ENCODE measurements around the gene C11orf91. TPM values are rescaled to one million over a fixed set of nuclear protein-coding genes. Genes with fewer than 3 reads are reported as not detected.
"Not testable (repeated sequence)": the region's sequence is repeated elsewhere in the genome, so short reads cannot be mapped to it uniquely, and the experiment has no call there.

Gene C11orf91
- total RNA-seq, 1 experiment from 2014 or later, result not detected

GRCh38 chr11:33713151-33713855 is 12.7 kb upstream of the C11orf91 start:
- Histone ChIP-seq H3K27ac (no peak overlapping the region), H3K27me3 (replicated peaks) (no peaks in the 10 kb centered on the region), H3K9me3 (replicated peaks) (no peaks in the 10 kb centered on the region), H3K4me1 (replicated peaks) (peaks cover 4% of the 10 kb centered on the region; the same call in 1 of the 2 replicates), H3K4me3 (no peak overlapping the region), H3K36me3 (peaks cover 88% of the 10 kb centered on the region)
- no peak for DNase-seq (ENCODE audit: low read depth in 1 of 2, low spot score in 2 of 2)

- H3K4me3 ChIP-seq, result no peak overlapping the region
- peaks cover 5% of the 10 kb centered on the region for H3K4me1 ChIP-seq (replicated peaks)
- H3K27ac ChIP-seq, result no peak overlapping the region
- H3K36me3 ChIP-seq, result peaks cover 85% of the 10 kb centered on the region
- DNase-seq (ENCODE audit: low read depth in 1 of 2, low spot score in 2 of 2), result no peak
- no peaks in the 10 kb centered on the region for H3K9me3 ChIP-seq (replicated peaks)
- H3K27me3 ChIP-seq (replicated peaks), result no peaks in the 10 kb centered on the region
Observed at GRCh38 chr11:33712436-33712835, 11.8 kb upstream of the C11orf91 start.

GRCh38 chr11:33709466-33709865 is 8.8 kb upstream of the C11orf91 start:
- Histone ChIP-seq H3K27ac (no peak overlapping the region), H3K9me3 (replicated peaks) (no peaks in the 10 kb centered on the region), H3K4me3 (no peak overlapping the region), H3K36me3 (peaks cover 87% of the 10 kb centered on the region), H3K4me1 (replicated peaks) (peaks cover 20% of the 10 kb centered on the region), H3K27me3 (replicated peaks) (no peaks in the 10 kb centered on the region)
- no peak for DNase-seq (ENCODE audit: low read depth in 1 of 2, low spot score in 2 of 2)

GRCh38 chr11:33708985-33709384 is 8.4 kb upstream of the C11orf91 start:
- no peak overlapping the region for H3K4me3 ChIP-seq
- no peaks in the 10 kb centered on the region for H3K27me3 ChIP-seq (replicated peaks)
- no peak overlapping the region for H3K27ac ChIP-seq
- H3K36me3 ChIP-seq, result peaks cover 87% of the 10 kb centered on the region
- peaks cover 25% of the 10 kb centered on the region for H3K4me1 ChIP-seq (replicated peaks)
- DNase-seq (ENCODE audit: low read depth in 1 of 2, low spot score in 2 of 2), result no peak
- no peaks in the 10 kb centered on the region for H3K9me3 ChIP-seq (replicated peaks)

- H3K9me3 ChIP-seq (replicated peaks); H3K27me3 ChIP-seq (replicated peaks); H3K4me3 ChIP-seq; DNase-seq (ENCODE audit: low read depth in 1 of 2, low spot score in 2 of 2); H3K27ac ChIP-seq: not testable (repeated sequence)
- Histone ChIP-seq H3K36me3 (peaks cover 80% of the 10 kb centered on the region), H3K4me1 (replicated peaks) (peaks cover 37% of the 10 kb centered on the region)
Observed at GRCh38 chr11:33707831-33708230, 7.2 kb upstream of the C11orf91 start.

GRCh38 chr11:33706966-33707365 is 6.3 kb upstream of the C11orf91 start:
- no peak for DNase-seq (ENCODE audit: low read depth in 1 of 2, low spot score in 2 of 2)
- no peak overlapping the region for H3K4me3 ChIP-seq
- H3K4me1 ChIP-seq (replicated peaks), result peaks cover 45% of the 10 kb centered on the region
- H3K27me3 ChIP-seq (replicated peaks), result no peaks in the 10 kb centered on the region
- no peaks in the 10 kb centered on the region for H3K9me3 ChIP-seq (replicated peaks)
- no peak overlapping the region for H3K27ac ChIP-seq
- peaks cover 76% of the 10 kb centered on the region for H3K36me3 ChIP-seq

GRCh38 chr11:33706546-33706945 is 5.9 kb upstream of the C11orf91 start:
- Histone ChIP-seq H3K27me3 (replicated peaks) (no peaks in the 10 kb centered on the region), H3K36me3 (peaks cover 74% of the 10 kb centered on the region), H3K4me3 (no peak overlapping the region), H3K4me1 (replicated peaks) (peaks cover 50% of the 10 kb centered on the region), H3K9me3 (replicated peaks) (no peaks in the 10 kb centered on the region), H3K27ac (no peak overlapping the region)
- DNase-seq (ENCODE audit: low read depth in 1 of 2, low spot score in 2 of 2), result no peak

- Histone ChIP-seq H3K9me3 (replicated peaks) (no peaks in the 10 kb centered on the region), H3K27ac (peak overlapping the region; percentile 5; the same call in 1 of the 2 replicates), H3K36me3 (peaks cover 57% of the 10 kb centered on the region), H3K4me1 (replicated peaks) (peaks cover 64% of the 10 kb centered on the region), H3K27me3 (replicated peaks) (no peaks in the 10 kb centered on the region), H3K4me3 (no peak overlapping the region)
- DNase-seq (ENCODE audit: low read depth in 1 of 2, low spot score in 2 of 2), result no peak
Observed at GRCh38 chr11:33704240-33705002, 3.8 kb upstream of the C11orf91 start.

GRCh38 chr11:33703788-33704187 is 3.2 kb upstream of the C11orf91 start:
- Histone ChIP-seq H3K4me3 (no peak overlapping the region), H3K36me3 (peaks cover 50% of the 10 kb centered on the region), H3K27ac (no peak overlapping the region; the same call in 1 of the 2 replicates), H3K27me3 (replicated peaks) (no peaks in the 10 kb centered on the region), H3K9me3 (replicated peaks) (no peaks in the 10 kb centered on the region), H3K4me1 (replicated peaks) (peaks cover 64% of the 10 kb centered on the region)
- peak in 1 of 2 experiments; percentile 36 for DNase-seq (ENCODE audit: low read depth in 1 of 2, low spot score in 2 of 2)

GRCh38 chr11:33703234-33703633 is 2.6 kb upstream of the C11orf91 start:
- Histone ChIP-seq H3K27me3 (replicated peaks) (no peaks in the 10 kb centered on the region), H3K36me3 (peaks cover 47% of the 10 kb centered on the region), H3K4me3 (no peak overlapping the region), H3K4me1 (replicated peaks) (peaks cover 64% of the 10 kb centered on the region), H3K27ac (no peak overlapping the region), H3K9me3 (replicated peaks) (no peaks in the 10 kb centered on the region)
- no peak for DNase-seq (ENCODE audit: low read depth in 1 of 2, low spot score in 2 of 2)

- no peaks in the 10 kb centered on the region for H3K9me3 ChIP-seq (replicated peaks)
- H3K4me3 ChIP-seq, result peak overlapping the region; percentile 45
- peak overlapping the region; percentile 60 for H3K27ac ChIP-seq
- peak in 1 of 2 experiments; percentile 73 for DNase-seq (ENCODE audit: low read depth in 1 of 2, low spot score in 2 of 2)
- no peaks in the 10 kb centered on the region for H3K27me3 ChIP-seq (replicated peaks)
- H3K36me3 ChIP-seq, result peaks cover 32% of the 10 kb centered on the region
- peaks cover 55% of the 10 kb centered on the region for H3K4me1 ChIP-seq (replicated peaks)
Observed at GRCh38 chr11:33701302-33702230, 940 bp upstream of the C11orf91 start.

GRCh38 chr11:33700063-33700501 is 544 bp downstream of the C11orf91 start:
- Histone ChIP-seq H3K4me3 (no peak overlapping the region), H3K36me3 (peaks cover 17% of the 10 kb centered on the region), H3K9me3 (replicated peaks) (no peaks in the 10 kb centered on the region), H3K4me1 (replicated peaks) (peaks cover 50% of the 10 kb centered on the region), H3K27me3 (replicated peaks) (no peaks in the 10 kb centered on the region), H3K27ac (peak overlapping the region; percentile 63)
- DNase-seq (ENCODE audit: low read depth in 1 of 2, low spot score in 2 of 2), result no peak

- Histone ChIP-seq H3K4me1 (replicated peaks) (peaks cover 48% of the 10 kb centered on the region), H3K27ac (peak overlapping the region; percentile 63; the same call in 1 of the 2 replicates), H3K27me3 (replicated peaks) (no peaks in the 10 kb centered on the region), H3K36me3 (peaks cover 12% of the 10 kb centered on the region), H3K4me3 (no peak overlapping the region), H3K9me3 (replicated peaks) (no peaks in the 10 kb centered on the region)
- no peak for DNase-seq (ENCODE audit: low read depth in 1 of 2, low spot score in 2 of 2)
Observed at GRCh38 chr11:33699515-33700062, 1.0 kb downstream of the C11orf91 start.

Measured in SJSA1 (cell line).